GM10266 (cell line): ENCODE data around the gene LIPE.

ENCODE experiments used
- DNase-seq: peaks from one replicate; pipeline ENCODE4 v3.0.0; 2012; ENCODE audit errors: extremely low spot score
- CTCF ChIP-seq: IDR thresholded peaks from 2 replicates; pipeline ENCODE4 v1.5.1; 2012; ENCODE audit warnings: mild to moderate bottlenecking, low read depth; ENCODE audit not compliant: control insufficient read depth, insufficient read depth; ENCODE audit errors: missing control alignments

Gene LIPE

GRCh38 chr19:42428676-42429075, 1.5 kb upstream of the LIPE start:
- DNase-seq, result no peak
- no peak for TF ChIP-seq CTCF

DNA sequence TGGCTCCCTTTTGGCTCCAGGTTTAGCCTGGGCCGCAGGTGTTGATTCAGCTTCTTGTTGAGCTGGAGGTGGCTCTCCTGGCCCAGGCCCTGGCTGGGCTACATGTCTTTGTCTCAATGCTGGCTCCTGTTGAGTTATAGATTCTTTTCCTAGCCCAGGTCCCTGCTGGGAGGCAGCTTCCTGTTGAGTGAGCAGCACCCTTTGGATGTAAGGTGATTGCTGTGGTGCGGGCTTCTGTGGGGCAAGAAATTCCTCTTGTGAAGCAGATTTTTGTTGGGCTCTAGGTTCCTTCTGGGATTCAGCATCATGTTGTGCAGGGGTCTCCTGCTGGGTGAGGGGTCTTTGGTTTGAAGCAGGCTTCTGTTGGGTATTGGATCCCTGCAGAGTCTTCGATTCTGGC, 545 bp downstream of the LIPE start:
- DNase-seq, result no peak
- TF ChIP-seq CTCF, result no peak

DNA sequence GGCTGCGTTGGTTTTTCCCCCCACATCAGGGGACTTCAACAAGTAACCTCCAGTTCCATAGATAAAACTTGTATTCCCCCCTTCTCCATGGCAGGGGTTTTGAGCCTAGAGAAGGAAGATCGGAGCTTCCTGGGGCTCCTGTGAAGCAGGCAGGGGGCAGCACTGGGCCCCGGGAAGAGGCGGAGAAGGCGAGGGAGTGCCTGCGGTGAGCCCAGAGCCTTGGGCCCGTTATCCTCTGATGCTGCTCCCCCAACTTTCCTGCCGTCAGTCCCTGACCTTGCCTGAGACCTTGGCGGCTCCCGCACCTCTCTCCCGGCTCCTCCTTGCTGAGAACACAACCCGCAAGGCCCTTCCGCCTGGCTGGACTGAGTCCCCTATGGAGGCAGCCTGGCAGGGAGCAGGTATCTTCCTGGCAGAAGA, 2.5 kb downstream of the LIPE start:
- TF ChIP-seq CTCF, result no peak
- no peak for DNase-seq

GRCh38 chr19:42424345-42424707, 2.9 kb downstream of the LIPE start:
- no peak for DNase-seq
- no peak for TF ChIP-seq CTCF

GRCh38 chr19:42423462-42424344, 3.5 kb downstream of the LIPE start:
- DNase-seq, result peak; percentile 94
- no peak for TF ChIP-seq CTCF

- DNase-seq, result no peak
- TF ChIP-seq CTCF, result no peak
These were observed 4.2 kb downstream of the LIPE start for GRCh38 chr19:42422901-42423461.
